Neutrophil (primary cell): ENCODE measurements around the gene SPSB1.

Source experiments
- H3K27ac ChIP-seq: fragments of 200-600 bp; sonication (generic); 2 replicates; pipeline ENCODE4 v1.5.1; 2016; ENCODE audit warnings: mild to moderate bottlenecking, moderate library complexity
- H3K27me3 ChIP-seq: fragments of 200-600 bp; sonication (generic); 2 replicates; pipeline ENCODE4 v1.6.0; 2016; ENCODE audit warnings: mild to moderate bottlenecking
- H3K36me3 ChIP-seq: fragments of 200-600 bp; sonication (generic); 2 replicates; pipeline ENCODE4 v1.5.1; 2017
- H3K4me1 ChIP-seq, 2 experiments: fragments of 200-600 bp in 1 of 2; sonication (generic) in 1 of 2; 1 replicate in 1 of 2; 2 replicates in 1 of 2; pipeline versions ENCODE4 v1.5.1 to v1.6.1; 2013 to 2016; ENCODE audit warnings: low read depth in 1 of 2, low read length in 1 of 2, mild to moderate bottlenecking in 1 of 2, moderate library complexity in 1 of 2; ENCODE audit not compliant: control insufficient read depth in 1 of 2, insufficient read depth in 1 of 2
- H3K4me3 ChIP-seq, 2 experiments: fragments of 200-600 bp in 1 of 2; sonication (generic) in 1 of 2; 1 replicate in 1 of 2; 2 replicates in 1 of 2; pipeline ENCODE4 v1.5.1; 2013 to 2016; ENCODE audit warnings: low read depth in 1 of 2, low read length in 1 of 2, mild to moderate bottlenecking in 1 of 2, moderate library complexity in 1 of 2
- H3K9me3 ChIP-seq: fragments of 200-600 bp; sonication (generic); 2 replicates; pipeline ENCODE4 v1.5.1; 2016
- CTCF ChIP-seq: fragments of 200-600 bp; sonication (generic); IDR thresholded peaks from 2 replicates; pipeline ENCODE4 v1.5.1; 2016; ENCODE audit warnings: antibody characterized with exemption

Gene SPSB1

GRCh38 chr1:9278116-9278515 is 14.6 kb upstream of the SPSB1 start:
- Histone ChIP-seq H3K4me3 (no peak overlapping the region), H3K4me1 (peaks cover 36 to 40% of the 10 kb centered on the region in 2 experiments), H3K9me3 (no peaks in the 10 kb centered on the region), H3K27ac (no peak overlapping the region), H3K36me3 (no peaks in the 10 kb centered on the region), H3K27me3 (peaks cover 10% of the 10 kb centered on the region)
- TF ChIP-seq CTCF, result no peak

DNA sequence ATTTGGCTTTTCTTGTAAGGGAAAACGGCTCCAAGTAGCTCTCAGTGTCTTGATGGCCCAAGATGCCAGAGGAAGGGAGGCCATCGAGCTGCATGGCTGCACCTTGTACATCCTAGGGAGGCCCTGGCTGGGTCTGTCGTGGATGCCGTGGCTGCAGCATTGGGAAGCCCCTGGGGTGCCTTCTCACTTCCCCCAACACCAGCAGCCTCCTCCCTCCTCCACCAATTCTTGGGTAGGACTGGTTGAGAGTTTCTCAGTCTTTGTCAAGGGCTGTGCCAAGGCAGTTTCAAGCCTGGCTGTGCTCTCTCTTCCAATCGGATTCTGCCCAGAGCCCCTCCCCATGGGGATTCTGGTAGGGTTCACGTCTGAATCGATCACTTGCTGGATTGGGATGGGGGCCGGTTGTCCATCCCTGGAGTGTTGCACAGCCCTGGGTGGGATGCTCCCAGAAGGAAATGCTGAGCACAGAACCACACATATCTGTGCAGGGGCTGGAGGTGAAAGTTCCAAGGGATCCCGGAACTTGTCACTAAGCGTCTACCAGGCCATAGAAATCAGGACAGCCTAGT is 14.0 kb upstream of the SPSB1 start:
- no peak for TF ChIP-seq CTCF
- Histone ChIP-seq H3K4me3 (no peak overlapping the region), H3K9me3 (no peaks in the 10 kb centered on the region), H3K27me3 (peaks cover 10% of the 10 kb centered on the region), H3K27ac (no peak overlapping the region), H3K4me1 (peaks cover 36 to 40% of the 10 kb centered on the region in 2 experiments), H3K36me3 (no peaks in the 10 kb centered on the region)

GRCh38 chr1:9279172-9279840 is 13.4 kb upstream of the SPSB1 start:
- Histone ChIP-seq H3K4me3 (no peak overlapping the region), H3K27ac (no peak overlapping the region), H3K36me3 (no peaks in the 10 kb centered on the region), H3K9me3 (no peaks in the 10 kb centered on the region), H3K27me3 (peaks cover 10% of the 10 kb centered on the region), H3K4me1 (peaks cover 36 to 40% of the 10 kb centered on the region in 2 experiments)
- TF ChIP-seq CTCF, result no peak

- no peak overlapping the region for H3K4me3 ChIP-seq
- no peak for TF ChIP-seq CTCF
- peaks cover 10% of the 10 kb centered on the region for H3K27me3 ChIP-seq
- H3K27ac ChIP-seq, result no peak overlapping the region
- H3K9me3 ChIP-seq, result no peaks in the 10 kb centered on the region
- peaks cover 36 to 39% of the 10 kb centered on the region in 2 experiments for H3K4me1 ChIP-seq
- H3K36me3 ChIP-seq, result no peaks in the 10 kb centered on the region
These were observed 12.5 kb upstream of the SPSB1 start for GRCh38 chr1:9280015-9280860.

- TF ChIP-seq CTCF, result no peak
- Histone ChIP-seq H3K9me3 (no peaks in the 10 kb centered on the region), H3K4me3 (no peak overlapping the region), H3K27me3 (peaks cover 10% of the 10 kb centered on the region), H3K4me1 (peaks cover 30 to 31% of the 10 kb centered on the region in 2 experiments), H3K36me3 (no peaks in the 10 kb centered on the region), H3K27ac (no peak overlapping the region)
These were observed 11.4 kb upstream of the SPSB1 start for GRCh38 chr1:9281071-9281827.
